NCI-H1436 (cell line): Measurements from ENCODE around the gene TST.

Experiments
- DNase-seq: peaks from one replicate; lab custom pipeline; 2025; lab: John Stamatoyannopoulos, UW

Gene TST

GRCh38 chr22:37032134-37032534 is 12.9 kb upstream of the TST start:
- DNase-seq: no peak

- DNase-seq: no peak
Measured at GRCh38 chr22:37030560-37031281, 11.5 kb upstream of the TST start.

GRCh38 chr22:37028692-37029674 is 9.7 kb upstream of the TST start:
- DNase-seq: no peak

GRCh38 chr22:37027556-37027955 is 8.3 kb upstream of the TST start:
- DNase-seq: no peak

GRCh38 chr22:37026325-37026724 is 7.1 kb upstream of the TST start:
- no peak for DNase-seq

GRCh38 chr22:37025500-37026070 is 6.3 kb upstream of the TST start:
- no peak for DNase-seq

GRCh38 chr22:37024339-37025157 is 5.3 kb upstream of the TST start:
- DNase-seq: no peak

GRCh38 chr22:37023743-37024338 is 4.6 kb upstream of the TST start:
- DNase-seq: no peak

GRCh38 chr22:37022483-37023337 is 3.5 kb upstream of the TST start:
- DNase-seq: no peak

GRCh38 chr22:37021710-37022482 is 2.6 kb upstream of the TST start:
- no peak for DNase-seq

GRCh38 chr22:37021041-37021440 is 1.8 kb upstream of the TST start:
- no peak for DNase-seq

GRCh38 chr22:37020192-37020479 is 889 bp upstream of the TST start:
- DNase-seq: no peak

- DNase-seq: no peak
Measured at GRCh38 chr22:37018815-37019308, 385 bp downstream of the TST start.

- no peak for DNase-seq
Measured at GRCh38 chr22:37018086-37018814, 997 bp downstream of the TST start.

- no peak for DNase-seq
Measured at GRCh38 chr22:37017356-37017755, 1.9 kb downstream of the TST start.

GRCh38 chr22:37016134-37016910 is 2.9 kb downstream of the TST start:
- DNase-seq: no peak

- no peak for DNase-seq
Measured at GRCh38 chr22:37015587-37015878, 3.7 kb downstream of the TST start.

- DNase-seq: no peak
Measured at GRCh38 chr22:37014835-37015586, 4.2 kb downstream of the TST start.
